CMK (cell line): Measurements from ENCODE around the gene RIMBP3B.
"Not testable (repeated sequence)": the region's sequence is repeated elsewhere in the genome, so short reads cannot be mapped to it uniquely, and the experiment has no call there.

Experiments used
- DNase-seq: peaks from one replicate; pipeline ENCODE4 v3.0.0-alpha.2; 2010; ENCODE audit warnings: low read depth

RIMBP3B gene, protein sequence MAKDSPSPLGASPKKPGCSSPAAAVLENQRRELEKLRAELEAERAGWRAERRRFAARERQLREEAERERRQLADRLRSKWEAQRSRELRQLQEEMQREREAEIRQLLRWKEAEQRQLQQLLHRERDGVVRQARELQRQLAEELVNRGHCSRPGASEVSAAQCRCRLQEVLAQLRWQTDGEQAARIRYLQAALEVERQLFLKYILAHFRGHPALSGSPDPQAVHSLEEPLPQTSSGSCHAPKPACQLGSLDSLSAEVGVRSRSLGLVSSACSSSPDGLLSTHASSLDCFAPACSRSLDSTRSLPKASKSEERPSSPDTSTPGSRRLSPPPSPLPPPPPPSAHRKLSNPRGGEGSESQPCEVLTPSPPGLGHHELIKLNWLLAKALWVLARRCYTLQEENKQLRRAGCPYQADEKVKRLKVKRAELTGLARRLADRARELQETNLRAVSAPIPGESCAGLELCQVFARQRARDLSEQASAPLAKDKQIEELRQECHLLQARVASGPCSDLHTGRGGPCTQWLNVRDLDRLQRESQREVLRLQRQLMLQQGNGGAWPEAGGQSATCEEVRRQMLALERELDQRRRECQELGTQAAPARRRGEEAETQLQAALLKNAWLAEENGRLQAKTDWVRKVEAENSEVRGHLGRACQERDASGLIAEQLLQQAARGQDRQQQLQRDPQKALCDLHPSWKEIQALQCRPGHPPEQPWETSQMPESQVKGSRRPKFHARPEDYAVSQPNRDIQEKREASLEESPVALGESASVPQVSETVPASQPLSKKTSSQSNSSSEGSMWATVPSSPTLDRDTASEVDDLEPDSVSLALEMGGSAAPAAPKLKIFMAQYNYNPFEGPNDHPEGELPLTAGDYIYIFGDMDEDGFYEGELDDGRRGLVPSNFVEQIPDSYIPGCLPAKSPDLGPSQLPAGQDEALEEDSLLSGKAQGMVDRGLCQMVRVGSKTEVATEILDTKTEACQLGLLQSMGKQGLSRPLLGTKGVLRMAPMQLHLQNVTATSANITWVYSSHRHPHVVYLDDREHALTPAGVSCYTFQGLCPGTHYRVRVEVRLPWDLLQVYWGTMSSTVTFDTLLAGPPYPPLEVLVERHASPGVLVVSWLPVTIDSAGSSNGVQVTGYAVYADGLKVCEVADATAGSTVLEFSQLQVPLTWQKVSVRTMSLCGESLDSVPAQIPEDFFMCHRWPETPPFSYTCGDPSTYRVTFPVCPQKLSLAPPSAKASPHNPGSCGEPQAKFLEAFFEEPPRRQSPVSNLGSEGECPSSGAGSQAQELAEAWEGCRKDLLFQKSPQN (N-terminal part only)

DNA sequence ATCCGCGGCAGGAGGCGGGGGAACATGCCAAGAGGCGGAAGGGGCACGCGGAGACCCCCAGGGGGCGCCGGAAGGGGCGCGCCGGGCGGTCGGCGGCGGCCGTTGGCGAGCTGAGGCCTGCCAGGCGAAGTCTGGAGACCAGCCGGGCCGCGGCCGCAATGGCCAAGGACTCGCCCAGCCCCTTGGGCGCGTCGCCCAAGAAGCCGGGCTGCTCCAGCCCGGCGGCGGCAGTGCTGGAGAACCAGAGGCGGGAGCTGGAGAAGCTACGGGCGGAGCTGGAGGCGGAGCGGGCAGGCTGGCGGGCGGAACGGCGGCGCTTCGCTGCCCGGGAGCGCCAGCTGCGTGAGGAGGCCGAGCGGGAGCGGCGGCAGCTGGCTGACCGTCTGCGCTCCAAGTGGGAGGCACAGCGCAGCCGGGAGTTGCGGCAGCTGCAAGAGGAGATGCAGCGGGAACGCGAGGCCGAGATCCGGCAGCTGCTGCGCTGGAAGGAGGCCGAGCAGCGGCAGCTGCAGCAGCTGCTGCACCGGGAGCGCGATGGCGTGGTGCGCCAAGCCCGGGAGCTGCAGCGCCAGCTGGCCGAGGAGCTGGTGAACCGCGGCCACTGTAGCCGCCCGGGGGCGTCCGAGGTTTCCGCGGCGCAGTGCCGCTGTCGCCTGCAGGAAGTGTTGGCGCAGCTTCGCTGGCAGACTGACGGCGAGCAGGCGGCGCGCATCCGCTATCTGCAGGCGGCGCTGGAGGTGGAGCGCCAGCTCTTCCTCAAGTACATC, at the start of gene RIMBP3B:
RIMBP3B (plus strand) TSS at position 51 of the 767 bp plus-strand sequence; CDS start at position 159, 108 bp downstream.
- not testable (repeated sequence) for DNase-seq

DNA sequence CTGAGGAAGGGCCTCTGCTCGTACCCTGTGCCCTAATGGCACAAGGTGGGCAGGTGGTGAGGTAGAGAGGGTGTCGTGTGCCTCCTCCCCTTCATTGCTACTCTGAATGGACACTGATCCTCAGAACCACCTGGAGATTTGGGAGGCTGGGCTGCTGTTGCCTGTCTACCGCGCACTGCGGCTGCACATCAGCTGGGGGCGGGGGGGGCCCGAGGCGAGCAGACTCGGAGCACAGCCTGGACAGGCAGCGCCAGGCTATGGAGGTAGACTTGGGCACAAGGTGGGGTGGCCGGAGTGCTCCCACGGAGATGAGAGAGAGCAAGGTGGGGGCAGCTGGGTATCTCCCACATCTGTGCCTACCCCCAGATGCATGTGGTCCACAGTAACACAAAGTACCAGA, 26.0 kb upstream of the RIMBP3B start:
- DNase-seq: not testable (repeated sequence)

DNA sequence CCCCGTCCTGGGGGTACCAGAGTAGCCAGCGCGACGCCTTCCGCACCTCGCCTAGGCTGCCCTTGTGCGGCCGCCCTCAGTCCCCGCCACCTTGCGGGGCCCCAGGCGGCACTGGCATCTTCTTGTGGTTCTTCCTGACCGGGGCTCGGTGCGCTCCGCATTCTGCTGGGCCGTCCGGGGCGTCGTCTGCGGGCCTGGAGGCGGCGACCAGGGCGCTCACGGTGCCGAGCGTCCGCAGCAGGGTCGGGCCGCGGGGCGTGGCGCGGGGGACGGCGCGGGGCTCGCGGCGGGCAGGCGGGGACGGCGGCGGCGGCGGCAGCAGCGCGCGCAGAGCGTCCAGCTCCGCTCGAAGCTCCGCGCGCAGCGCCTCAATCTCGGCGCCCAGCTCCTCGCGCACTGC, 23.0 kb upstream of the RIMBP3B start:
- DNase-seq: not testable (repeated sequence)

DNA sequence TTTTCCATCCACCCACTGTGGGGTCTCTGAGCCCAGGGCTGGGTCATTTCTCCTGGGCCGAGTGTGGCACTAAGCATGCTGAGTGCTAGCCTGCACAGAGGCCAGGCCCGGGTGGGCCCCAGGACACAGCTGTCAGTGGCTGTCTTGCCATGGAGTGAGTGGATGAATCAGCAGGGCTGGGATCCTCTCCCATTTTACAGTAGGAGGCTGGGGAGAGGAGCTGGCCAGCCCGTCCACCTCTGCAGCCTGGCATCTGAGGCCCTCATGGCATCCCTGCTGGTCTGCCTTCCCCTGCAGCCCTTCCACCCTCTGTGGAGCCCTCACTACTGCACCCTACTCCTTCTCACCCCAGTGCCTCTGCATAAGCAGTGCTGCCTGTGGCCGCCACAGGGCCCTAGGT, 21.1 kb upstream of the RIMBP3B start:
- DNase-seq: not testable (repeated sequence)

DNA sequence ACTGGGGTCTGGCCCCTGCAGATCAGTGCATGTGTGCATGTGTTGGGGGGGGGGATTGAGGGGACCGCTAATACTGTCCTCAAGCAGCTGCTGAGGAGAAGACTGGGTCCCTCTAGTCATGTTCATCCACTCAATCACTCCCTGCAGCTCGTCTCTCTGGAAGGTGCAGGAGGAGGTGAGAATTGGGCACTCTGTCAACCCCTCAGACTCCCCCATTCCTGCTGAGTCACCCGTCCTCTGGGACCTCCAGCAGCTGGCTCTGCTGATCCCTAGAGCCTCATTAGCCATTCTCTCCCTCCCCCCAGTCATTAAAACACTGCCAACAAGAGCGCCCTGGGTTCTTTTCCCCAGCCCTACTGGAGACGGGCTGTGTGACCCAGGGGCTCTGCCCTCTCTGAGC, 20.5 kb upstream of the RIMBP3B start:
- DNase-seq: not testable (repeated sequence)

DNA sequence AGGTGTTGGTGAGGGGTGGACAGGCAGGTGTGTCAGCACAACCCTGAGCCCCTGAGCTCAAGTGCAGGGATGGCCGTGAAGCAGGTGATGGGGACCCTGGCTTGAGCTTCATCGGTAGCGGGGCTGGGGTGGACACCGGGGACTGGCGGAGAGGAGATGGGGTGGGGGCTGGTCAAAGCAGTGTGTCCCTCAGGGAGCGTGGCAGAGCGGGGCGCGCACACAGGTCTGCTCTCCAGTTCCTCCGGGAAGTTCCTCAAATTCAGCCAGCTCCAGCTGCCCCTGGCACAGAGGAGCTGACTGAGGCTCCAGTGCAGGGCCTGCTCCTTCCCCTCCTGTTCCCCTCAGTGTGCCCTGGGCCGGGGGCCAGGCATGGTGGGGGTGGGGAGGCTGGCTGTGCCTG, 19.7 kb upstream of the RIMBP3B start:
- DNase-seq: not testable (repeated sequence)

DNA sequence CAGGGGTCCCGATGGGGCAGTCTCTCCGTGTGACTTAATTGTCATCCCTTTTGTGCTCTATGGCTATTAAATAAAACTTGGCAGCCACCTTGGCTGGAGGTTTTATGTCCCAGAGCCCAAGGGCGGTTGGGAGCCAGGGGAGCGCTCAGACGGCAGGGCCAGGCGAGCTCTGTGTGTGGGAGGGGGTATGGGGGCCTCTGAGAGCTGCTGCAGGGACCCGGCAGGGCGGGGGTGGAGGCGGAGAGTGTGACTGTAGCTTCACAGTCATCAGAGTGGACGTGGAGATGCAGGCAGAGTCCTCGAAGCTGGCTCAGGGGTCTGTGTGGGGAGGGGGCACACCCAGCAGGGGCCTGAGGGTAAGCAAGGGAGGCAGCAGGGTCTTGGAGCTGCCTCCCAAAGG, 19.2 kb upstream of the RIMBP3B start:
- DNase-seq: not testable (repeated sequence)

DNA sequence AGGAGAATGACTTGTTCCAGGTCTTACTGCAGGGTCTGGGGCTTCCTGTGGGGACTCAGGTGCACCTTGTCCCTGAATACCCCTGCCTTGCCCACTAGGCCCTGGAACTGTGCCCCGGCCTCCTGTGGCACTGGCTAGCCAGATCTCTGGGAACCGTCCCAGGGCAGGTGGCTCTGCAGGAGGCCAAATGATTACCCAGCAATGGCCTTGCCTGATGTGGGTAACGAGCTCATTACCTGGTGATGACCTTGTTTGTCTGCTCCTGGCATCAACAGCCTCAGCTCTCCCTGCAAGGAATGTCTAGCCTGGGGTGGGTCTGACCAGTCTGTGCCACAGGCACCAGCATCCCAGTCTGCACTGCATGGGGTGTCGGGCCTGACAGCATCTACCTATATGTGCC, 18.2 kb upstream of the RIMBP3B start:
- DNase-seq: not testable (repeated sequence)

DNA sequence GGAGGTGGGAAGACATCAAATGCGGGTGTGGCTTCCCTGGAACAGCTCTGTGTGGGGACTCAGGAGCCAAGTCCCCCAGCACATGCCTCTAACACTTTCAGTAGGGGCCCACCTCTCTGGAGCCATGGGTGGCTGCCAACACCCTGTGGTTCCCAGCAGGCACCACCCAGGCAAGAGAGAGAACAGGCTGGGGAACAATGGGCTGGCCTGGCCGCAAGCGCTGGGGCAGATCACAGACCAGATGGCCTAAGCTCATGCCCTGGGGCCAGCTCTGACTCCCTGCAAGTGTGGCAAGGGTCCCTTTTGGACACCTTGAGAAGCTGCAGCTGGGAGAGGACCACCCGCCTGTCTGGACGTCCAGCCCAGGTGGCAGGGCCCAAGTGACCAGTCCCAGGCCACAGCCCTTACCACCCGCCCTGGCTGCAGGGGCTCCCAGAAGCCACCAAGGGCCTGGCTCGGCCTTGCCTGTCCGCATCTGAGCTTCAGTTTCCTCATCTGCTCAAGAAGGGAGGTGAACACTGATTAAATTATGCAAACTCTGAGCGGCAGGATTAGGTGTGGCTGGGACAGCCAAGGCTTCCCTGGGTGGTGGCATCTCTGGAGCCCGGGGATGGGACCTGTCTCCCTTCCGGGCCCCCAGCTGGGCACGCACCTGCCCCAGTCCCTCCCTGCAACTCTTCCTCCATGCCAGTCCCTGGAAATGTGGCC, 14.8 kb upstream of the RIMBP3B start:
- not testable (repeated sequence) for DNase-seq

DNA sequence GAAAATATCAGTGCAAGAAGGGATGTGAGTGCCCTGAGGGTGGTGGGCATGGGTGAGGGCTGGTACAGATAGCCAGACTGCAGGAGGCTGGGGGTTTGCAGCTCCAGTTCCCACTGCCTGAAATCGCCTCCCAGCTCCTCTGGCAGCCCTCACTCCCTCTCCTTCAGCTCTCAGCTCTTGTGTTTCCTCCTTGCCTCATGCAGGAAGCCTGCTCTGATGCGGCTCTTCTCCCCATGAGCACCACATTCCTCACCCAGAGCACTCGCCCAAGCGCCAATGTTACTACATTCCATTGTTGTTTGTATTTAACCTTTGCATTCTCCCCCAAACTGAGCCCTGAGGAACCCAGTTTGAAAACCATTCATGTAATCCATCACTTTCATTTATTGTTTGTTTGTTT, 7.7 kb upstream of the RIMBP3B start:
- DNase-seq: not testable (repeated sequence)

DNA sequence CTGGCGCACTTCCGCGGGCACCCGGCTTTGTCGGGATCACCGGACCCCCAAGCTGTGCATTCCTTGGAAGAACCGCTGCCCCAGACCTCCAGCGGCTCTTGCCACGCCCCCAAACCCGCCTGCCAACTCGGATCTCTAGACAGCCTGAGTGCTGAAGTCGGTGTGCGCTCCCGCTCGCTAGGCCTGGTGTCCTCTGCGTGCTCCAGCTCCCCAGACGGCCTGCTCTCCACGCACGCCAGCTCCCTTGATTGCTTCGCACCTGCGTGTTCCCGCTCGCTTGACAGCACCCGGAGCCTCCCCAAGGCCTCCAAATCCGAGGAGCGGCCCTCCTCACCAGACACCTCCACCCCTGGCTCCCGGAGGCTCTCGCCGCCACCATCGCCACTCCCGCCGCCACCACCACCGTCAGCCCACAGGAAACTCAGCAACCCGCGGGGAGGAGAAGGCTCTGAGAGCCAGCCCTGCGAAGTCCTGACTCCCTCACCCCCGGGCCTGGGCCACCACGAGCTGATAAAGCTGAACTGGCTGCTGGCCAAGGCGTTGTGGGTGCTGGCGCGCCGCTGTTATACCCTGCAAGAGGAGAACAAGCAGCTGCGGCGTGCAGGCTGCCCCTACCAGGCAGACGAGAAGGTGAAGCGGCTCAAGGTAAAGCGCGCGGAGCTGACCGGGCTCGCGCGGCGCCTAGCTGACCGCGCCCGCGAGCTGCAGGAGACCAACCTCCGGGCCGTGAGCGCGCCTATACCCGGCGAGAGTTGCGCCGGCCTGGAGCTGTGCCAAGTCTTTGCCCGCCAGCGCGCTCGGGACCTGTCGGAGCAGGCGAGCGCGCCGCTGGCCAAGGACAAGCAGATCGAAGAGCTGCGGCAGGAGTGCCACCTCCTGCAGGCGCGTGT, 1.2 kb downstream of the RIMBP3B start:
- not testable (repeated sequence) for DNase-seq

DNA sequence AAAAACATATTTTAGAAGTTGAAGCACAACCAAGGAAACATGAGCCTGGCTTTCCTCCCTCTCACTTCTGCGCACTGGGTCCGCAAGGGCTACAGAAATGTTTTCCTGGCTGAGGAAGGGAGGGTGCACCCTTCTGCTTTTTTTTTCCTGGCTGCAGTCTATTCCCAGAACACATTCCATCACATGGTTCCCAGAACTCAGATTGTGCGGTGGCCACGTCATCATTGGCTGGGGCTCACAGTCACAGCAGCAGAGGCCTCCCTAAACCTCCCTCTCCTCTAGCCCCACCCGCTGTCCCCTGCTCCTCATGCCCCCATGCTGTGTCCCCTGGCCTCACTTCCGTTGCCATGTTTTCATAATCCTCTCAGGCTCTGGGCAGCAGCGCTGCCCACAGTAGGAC, 5.9 kb downstream of the RIMBP3B start:
- not testable (repeated sequence) for DNase-seq

DNA sequence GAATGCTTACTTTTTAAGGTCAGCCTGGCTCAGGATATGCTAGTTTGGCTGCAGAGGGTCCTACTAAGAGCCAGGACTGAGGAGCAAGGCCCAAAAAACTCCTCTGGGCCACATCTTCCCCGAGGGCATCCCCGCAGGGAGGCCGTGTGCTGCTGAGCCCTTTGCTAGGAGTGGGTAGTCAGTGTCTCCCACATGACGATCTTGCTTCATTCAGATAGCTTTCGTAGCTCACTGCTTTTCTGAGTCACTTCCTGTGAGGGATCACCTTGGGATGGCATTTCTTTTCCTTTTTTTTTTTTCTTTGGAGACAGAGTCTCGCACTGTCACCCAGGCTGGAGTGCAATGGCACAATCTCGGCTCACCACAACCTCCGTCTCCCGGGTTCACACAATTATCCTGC, 6.5 kb downstream of the RIMBP3B start:
- DNase-seq: not testable (repeated sequence)

DNA sequence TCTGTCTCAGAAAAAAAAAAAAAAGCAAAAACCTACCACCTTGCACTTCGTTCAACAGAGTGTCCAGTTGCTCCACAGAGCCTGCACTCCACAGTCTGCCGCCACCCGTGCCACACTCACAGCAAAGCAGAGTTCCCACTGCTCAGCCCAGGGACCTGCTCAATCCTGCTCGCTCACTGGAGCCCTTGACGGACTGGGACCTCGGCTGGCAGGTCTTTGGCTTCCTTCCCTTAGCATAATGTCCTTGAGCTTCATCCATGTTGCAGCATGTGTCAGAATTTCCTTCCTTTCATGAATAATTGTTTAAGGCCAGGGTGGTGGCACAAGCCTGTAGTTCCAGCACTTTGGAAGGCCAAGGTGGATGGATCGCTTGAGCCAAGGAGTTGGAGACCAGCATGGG, 11.1 kb downstream of the RIMBP3B start:
- DNase-seq: not testable (repeated sequence)

DNA sequence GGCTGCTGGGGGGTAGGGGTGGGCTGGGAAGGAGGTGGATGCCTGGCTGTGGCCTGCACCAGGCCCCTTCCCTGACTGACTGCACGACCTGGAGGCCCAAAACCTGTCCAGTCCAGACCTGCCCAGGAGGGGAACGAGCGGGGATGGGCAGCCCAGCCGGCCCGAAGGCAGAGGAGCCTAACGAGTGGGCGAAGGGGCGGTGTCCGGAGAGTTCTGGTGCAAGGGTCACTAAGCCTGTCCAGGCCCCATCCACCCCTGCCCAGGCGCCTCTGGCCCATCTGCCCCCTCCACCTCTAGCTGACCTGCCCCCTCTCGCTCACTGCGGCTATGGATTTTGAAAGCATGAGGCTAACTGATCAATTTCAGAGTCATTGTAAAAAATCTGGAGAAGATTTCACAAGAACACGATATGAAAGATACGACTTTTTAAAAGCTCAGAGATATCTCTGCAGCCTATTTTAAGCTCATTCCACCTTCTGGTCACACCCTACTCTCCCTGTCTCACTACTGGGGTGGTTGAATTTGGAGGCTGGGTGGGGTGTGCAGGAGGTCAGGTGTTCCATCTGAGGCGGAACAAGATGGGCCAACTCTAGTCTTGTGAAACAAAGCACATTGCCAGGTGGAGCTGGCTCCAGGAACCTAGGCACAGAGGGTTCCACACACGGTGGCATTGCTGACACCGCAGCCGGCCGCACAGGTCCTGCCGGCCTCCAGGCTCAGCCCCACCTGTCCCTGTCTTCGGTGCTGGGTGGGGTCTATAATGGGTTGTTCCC, 17.8 kb downstream of the RIMBP3B start:
- DNase-seq: not testable (repeated sequence)

DNA sequence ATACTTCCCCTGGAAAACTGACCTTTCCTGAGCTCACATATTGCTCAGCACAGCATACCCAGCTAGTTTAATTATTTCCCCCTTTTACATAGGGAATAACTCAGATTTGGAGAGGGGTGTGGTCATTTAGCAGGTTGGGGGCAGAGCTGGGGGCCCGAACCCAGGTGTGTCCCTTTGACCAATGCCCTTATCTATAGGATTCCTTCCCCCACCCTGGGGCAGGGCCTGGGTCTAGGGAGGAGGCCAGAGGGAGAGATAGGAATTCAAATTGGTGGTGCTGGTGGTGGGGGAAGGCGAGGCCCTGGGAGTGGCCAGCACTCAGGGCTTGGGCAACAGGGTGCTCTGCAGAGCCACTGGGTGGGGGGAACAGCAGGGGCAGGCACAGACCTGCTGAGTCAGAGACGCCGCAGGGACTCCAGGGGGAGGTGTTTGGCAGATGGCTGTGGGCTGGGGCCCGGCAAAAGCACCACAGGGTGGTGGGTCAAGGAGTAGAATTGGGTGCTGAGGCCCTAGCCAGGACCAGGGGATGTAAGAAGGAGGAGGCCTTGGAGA, 19.3 kb downstream of the RIMBP3B start:
- DNase-seq: not testable (repeated sequence)

DNA sequence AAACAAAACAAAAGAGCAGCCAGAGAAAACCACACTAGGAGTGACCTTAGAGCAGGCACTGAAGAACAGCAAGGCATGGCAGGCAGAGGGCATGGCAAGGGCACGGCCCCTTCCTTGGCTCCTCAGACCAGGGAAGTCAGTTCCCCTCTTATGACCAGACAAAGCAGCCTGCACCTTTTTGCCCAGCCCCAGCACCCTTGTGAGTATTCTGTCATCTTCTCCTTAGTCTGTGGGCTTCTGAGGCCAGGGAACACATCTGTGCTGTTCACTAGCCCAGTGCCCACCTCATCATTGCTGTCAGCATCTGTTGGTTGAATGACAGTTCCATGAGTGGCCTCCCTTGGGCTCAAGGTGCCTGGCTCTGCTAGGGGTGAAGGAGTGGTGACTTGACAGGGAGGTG, 23.6 kb downstream of the RIMBP3B start:
- DNase-seq: not testable (repeated sequence)

DNA sequence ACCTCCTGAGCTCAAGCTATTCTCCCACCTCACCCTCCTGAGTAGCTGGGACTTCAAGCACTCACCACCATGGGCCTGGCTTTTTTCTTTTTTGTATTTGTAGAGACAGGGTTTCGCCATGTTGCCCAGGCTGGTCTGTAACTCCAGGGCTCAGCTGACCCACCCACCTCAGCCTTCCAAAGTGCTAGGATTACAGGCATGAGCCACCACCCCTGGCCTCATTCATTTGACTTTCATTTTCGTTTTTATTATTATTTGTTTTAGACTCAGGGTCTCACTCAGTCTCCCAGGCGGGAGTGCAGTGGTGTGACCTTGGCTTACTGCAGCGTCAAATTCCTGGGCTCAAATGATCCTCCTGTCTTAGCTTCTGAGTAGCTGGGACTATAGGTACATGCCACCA, 24.2 kb downstream of the RIMBP3B start:
- not testable (repeated sequence) for DNase-seq
